ENCODE data around the gene SLC35B2. TPM values are rescaled to one million over a fixed set of nuclear protein-coding genes. Genes with fewer than 3 reads are reported as not detected.

The SLC35B2 gene
- total RNA-seq, 1 experiment from 2014 or later, result 143 TPM

DNA sequence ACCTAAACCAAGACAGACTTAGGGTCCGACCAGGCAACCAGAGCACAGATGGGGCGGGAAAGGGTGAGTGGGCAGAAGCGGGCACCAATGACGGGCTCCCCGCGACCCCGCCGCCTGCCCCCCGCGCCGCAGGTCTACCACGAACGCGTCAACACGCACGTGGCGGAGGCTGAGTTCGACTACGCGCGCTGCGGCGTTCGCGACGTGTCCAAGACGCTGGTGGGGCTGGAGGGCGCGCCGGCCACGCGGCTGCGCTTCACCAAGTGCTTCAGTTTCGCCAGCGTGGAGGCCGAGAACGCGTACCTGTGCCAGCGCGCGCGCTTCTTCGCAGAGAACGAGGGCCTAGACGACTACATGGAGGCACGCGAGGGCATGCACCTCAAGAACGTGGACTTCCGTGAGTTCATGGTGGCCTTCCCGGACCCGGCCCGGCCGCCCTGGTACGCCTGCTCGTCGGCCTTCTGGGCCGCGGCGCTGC, 18.0 kb upstream of the SLC35B2 start:
- Mint-ChIP-seq H3K4me1 (ENCODE audit: low read depth, unreplicated experiment) (peaks cover 9% of the 10 kb centered on the region), H3K27ac (ENCODE audit: unreplicated experiment) (no peak overlapping the region), H3K4me3 (ENCODE audit: low read depth, unreplicated experiment) (no peak overlapping the region), H3K36me3 (ENCODE audit: insufficient read depth, unreplicated experiment) (no peaks in the 10 kb centered on the region), H3K27me3 (ENCODE audit: unreplicated experiment) (peaks cover 88% of the 10 kb centered on the region), H3K9me3 (ENCODE audit: low read depth, unreplicated experiment) (no peaks in the 10 kb centered on the region)
- TF ChIP-seq, protein P1, sequence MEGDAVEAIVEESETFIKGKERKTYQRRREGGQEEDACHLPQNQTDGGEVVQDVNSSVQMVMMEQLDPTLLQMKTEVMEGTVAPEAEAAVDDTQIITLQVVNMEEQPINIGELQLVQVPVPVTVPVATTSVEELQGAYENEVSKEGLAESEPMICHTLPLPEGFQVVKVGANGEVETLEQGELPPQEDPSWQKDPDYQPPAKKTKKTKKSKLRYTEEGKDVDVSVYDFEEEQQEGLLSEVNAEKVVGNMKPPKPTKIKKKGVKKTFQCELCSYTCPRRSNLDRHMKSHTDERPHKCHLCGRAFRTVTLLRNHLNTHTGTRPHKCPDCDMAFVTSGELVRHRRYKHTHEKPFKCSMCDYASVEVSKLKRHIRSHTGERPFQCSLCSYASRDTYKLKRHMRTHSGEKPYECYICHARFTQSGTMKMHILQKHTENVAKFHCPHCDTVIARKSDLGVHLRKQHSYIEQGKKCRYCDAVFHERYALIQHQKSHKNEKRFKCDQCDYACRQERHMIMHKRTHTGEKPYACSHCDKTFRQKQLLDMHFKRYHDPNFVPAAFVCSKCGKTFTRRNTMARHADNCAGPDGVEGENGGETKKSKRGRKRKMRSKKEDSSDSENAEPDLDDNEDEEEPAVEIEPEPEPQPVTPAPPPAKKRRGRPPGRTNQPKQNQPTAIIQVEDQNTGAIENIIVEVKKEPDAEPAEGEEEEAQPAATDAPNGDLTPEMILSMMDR (IDR thresholded peaks at IDR 0.05; ENCODE audit: unreplicated experiment), result no peak
- no TSS peak for BruUV-seq (replicated peaks)
- intact Hi-C loops (cut with micrococcal nuclease; ENCODE audit: unreplicated experiment), result no loop called here
- DNase-seq, result no peak
- CTCF ChIA-PET, result interaction anchor here (0.8 kb wide), 1 partner anchor 29 kb away, joined by 3 read pairs; no protein-coding TSS in a partner anchor

DNA sequence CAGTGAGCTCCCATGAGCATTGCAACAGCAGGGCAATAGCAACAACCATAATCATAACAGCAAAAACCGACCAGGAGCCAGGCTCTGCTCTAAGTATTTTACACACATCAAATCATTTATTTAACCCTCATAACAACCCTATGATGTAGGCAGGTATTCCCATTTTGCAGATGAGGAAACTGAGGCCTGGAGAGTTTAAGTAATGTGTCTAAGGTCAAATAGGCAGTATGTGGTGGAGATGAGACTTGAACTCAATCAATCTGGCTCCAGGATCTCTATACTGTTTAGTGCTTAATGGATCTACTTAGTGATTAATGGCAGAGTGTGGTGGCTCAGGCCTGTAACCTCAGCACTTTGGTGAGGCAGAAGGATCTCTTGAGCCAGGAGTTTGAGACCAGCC, 16.3 kb upstream of the SLC35B2 start:
- no peak for DNase-seq
- TF ChIP-seq, protein P1 (IDR thresholded peaks at IDR 0.05; ENCODE audit: unreplicated experiment), result no peak
- Mint-ChIP-seq H3K4me3 (ENCODE audit: low read depth, unreplicated experiment) (no peak overlapping the region), H3K4me1 (ENCODE audit: low read depth, unreplicated experiment) (peaks cover 9% of the 10 kb centered on the region), H3K27me3 (ENCODE audit: unreplicated experiment) (peaks cover 88% of the 10 kb centered on the region), H3K36me3 (ENCODE audit: insufficient read depth, unreplicated experiment) (no peaks in the 10 kb centered on the region), H3K9me3 (ENCODE audit: low read depth, unreplicated experiment) (no peaks in the 10 kb centered on the region), H3K27ac (ENCODE audit: unreplicated experiment) (no peak overlapping the region)
- no TSS peak for BruUV-seq (replicated peaks)
- CTCF ChIA-PET, result no interaction called here
- intact Hi-C loops (cut with micrococcal nuclease; ENCODE audit: unreplicated experiment), result no loop called here

DNA sequence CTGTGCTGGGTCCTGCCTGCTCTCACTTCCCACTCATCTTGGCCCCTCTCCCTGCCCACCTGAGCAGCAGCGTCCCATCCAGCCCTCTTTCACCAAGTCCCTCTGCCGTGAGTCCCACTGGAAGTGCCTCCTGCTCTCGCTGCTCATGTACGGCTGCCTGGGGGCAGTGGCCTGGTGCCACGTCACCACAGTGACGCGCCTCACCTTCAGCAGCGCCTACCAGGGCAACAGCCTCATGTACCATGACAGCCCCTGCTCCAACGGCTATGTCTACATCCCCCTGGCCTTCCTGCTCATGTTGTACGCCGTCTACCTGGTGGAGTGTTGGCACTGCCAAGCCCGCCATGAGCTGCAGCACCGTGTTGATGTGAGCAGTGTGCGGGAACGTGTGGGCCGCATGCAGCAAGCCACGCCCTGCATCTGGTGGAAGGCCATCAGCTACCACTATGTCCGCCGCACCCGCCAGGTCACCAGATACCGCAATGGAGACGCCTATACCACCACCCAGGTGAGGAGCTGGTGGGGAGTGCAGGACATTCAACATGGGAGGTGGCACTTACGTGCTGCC, 15.8 kb upstream of the SLC35B2 start:
- Mint-ChIP-seq H3K4me3 (ENCODE audit: low read depth, unreplicated experiment) (no peak overlapping the region), H3K4me1 (ENCODE audit: low read depth, unreplicated experiment) (peaks cover 9% of the 10 kb centered on the region), H3K27me3 (ENCODE audit: unreplicated experiment) (peaks cover 88% of the 10 kb centered on the region), H3K27ac (ENCODE audit: unreplicated experiment) (no peak overlapping the region), H3K9me3 (ENCODE audit: low read depth, unreplicated experiment) (no peaks in the 10 kb centered on the region), H3K36me3 (ENCODE audit: insufficient read depth, unreplicated experiment) (no peaks in the 10 kb centered on the region)
- DNase-seq, result no peak
- TF ChIP-seq, protein P1 (IDR thresholded peaks at IDR 0.05; ENCODE audit: unreplicated experiment), result no peak
- intact Hi-C loops (cut with micrococcal nuclease; ENCODE audit: unreplicated experiment), result no loop called here
- no TSS peak for BruUV-seq (replicated peaks)
- CTCF ChIA-PET, result no interaction called here

DNA sequence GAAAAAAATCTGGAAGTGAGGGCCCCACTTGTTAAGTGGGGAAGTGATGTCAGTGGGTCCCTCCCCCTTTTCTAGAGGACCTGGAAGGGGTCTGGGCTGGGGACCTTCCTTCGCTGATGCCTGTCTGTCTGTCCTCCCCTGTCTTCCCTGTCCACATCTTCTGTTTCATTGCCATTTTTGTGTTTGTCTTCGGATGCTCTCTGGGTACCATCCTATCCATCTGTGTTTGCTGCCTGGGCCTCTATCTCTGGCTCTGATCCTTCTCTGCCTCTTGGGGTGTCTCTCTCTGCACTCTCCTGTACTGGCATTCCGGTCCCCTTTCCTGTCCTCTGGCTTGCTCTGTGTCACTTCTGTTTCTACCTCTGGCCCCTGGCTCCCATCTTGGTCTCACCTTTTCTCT, 15.2 kb upstream of the SLC35B2 start:
- Mint-ChIP-seq H3K4me3 (ENCODE audit: low read depth, unreplicated experiment) (no peak overlapping the region), H3K36me3 (ENCODE audit: insufficient read depth, unreplicated experiment) (no peaks in the 10 kb centered on the region), H3K27ac (ENCODE audit: unreplicated experiment) (no peak overlapping the region), H3K9me3 (ENCODE audit: low read depth, unreplicated experiment) (no peaks in the 10 kb centered on the region), H3K27me3 (ENCODE audit: unreplicated experiment) (peaks cover 88% of the 10 kb centered on the region), H3K4me1 (ENCODE audit: low read depth, unreplicated experiment) (peaks cover 9% of the 10 kb centered on the region)
- CTCF ChIA-PET, result no interaction called here
- DNase-seq, result no peak
- intact Hi-C loops (cut with micrococcal nuclease; ENCODE audit: unreplicated experiment), result no loop called here
- no TSS peak for BruUV-seq (replicated peaks)
- TF ChIP-seq, protein P1 (IDR thresholded peaks at IDR 0.05; ENCODE audit: unreplicated experiment), result no peak
